Stimulated activated CD8-positive, alpha-beta memory T cell treated with anti-CD3 and anti-CD28 coated beads, Interleukin-2, amount 100 ng/mL, for 48 hours (primary cell): ENCODE results near the gene SLC6A12.
"Not testable (repeated sequence)": the region's sequence is repeated elsewhere in the genome, so short reads cannot be mapped to it uniquely, and the experiment has no call there.

Experiments used
- DNase-seq, 2 donors: peaks; one replicate each; pipeline ENCODE4 v3.0.0-alpha.2; 2020; ENCODE audit warnings: low read depth in 2 of 2

Gene SLC6A12

GRCh38 chr12:214003-214741, at the start of gene SLC6A12:
TSS of gene SLC6A12 (minus strand) at chr12:214157. CDS start at chr12:209986, 4,171 bp downstream.
- DNase-seq: no peak

- DNase-seq: no peak
Observed at GRCh38 chr12:263574-263973, 49.6 kb upstream of the SLC6A12 start.

GRCh38 chr12:262817-263216, 48.9 kb upstream of the SLC6A12 start, which contains the start of gene SLC6A13:
TSS of gene SLC6A13 (minus strand) at chr12:262836. CDS start at chr12:260052, 2,784 bp downstream.
- no peak for DNase-seq

GRCh38 chr12:262113-262512, 48.2 kb upstream of the SLC6A12 start:
- no peak for DNase-seq

GRCh38 chr12:257521-258321, 43.8 kb upstream of the SLC6A12 start:
- DNase-seq: no peak

GRCh38 chr12:256958-257357, 43.0 kb upstream of the SLC6A12 start:
- no peak for DNase-seq

- DNase-seq: no peak
Observed at GRCh38 chr12:256225-256624, 42.3 kb upstream of the SLC6A12 start.

GRCh38 chr12:254912-255311, 41.0 kb upstream of the SLC6A12 start:
- DNase-seq: no peak

- DNase-seq: no peak
Observed at GRCh38 chr12:254039-254438, 40.1 kb upstream of the SLC6A12 start.

- DNase-seq: no peak
Observed at GRCh38 chr12:253116-253831, 39.3 kb upstream of the SLC6A12 start.

- DNase-seq: no peak
Observed at GRCh38 chr12:252636-253035, 38.7 kb upstream of the SLC6A12 start.

GRCh38 chr12:247271-247670, 33.3 kb upstream of the SLC6A12 start:
- DNase-seq: no peak

- no peak for DNase-seq
Observed at GRCh38 chr12:243381-243780, 29.4 kb upstream of the SLC6A12 start.

GRCh38 chr12:242496-242895, 28.5 kb upstream of the SLC6A12 start:
- no peak for DNase-seq

GRCh38 chr12:241266-241665, 27.3 kb upstream of the SLC6A12 start:
- DNase-seq: no peak

GRCh38 chr12:240566-240965, 26.6 kb upstream of the SLC6A12 start:
- DNase-seq: no peak

- DNase-seq: no peak
Observed at GRCh38 chr12:238736-239398, 24.9 kb upstream of the SLC6A12 start.

- DNase-seq: no peak
Observed at GRCh38 chr12:238116-238515, 24.2 kb upstream of the SLC6A12 start.

GRCh38 chr12:237026-237815, 23.3 kb upstream of the SLC6A12 start:
- no peak for DNase-seq

GRCh38 chr12:236445-236844, 22.5 kb upstream of the SLC6A12 start:
- DNase-seq: no peak

- not testable (repeated sequence) for DNase-seq
Observed at GRCh38 chr12:235967-236366, 22.0 kb upstream of the SLC6A12 start.
